GM18517 (cell line): ENCODE results near the gene OR2V1.
"Not testable (repeated sequence)": the region's sequence is repeated elsewhere in the genome, so short reads cannot be mapped to it uniquely, and the experiment has no call there.

Experiments
- ATAC-seq: cut with Tn5 transposase; IDR thresholded peaks from one replicate; pipeline ENCODE4 v1.9.1; 2021; ENCODE audit warnings: mild to moderate bottlenecking, moderate library complexity; ENCODE audit not compliant: unreplicated experiment

Gene OR2V1

GRCh38 chr5:181160152-181160754, 29.3 kb upstream of the OR2V1 start:
- ATAC-seq, result no peak

- peak; percentile 65 for ATAC-seq
These were observed 28.6 kb upstream of the OR2V1 start for GRCh38 chr5:181159286-181160151.

- ATAC-seq, result no peak
These were observed 27.9 kb upstream of the OR2V1 start for GRCh38 chr5:181158869-181159268.

GRCh38 chr5:181156758-181157157, 25.8 kb upstream of the OR2V1 start:
- ATAC-seq, result no peak

GRCh38 chr5:181153814-181154213, 22.8 kb upstream of the OR2V1 start:
- no peak for ATAC-seq

GRCh38 chr5:181152406-181152805, 21.4 kb upstream of the OR2V1 start:
- ATAC-seq, result no peak

- no peak for ATAC-seq
These were observed 20.2 kb upstream of the OR2V1 start for GRCh38 chr5:181151146-181151545.

- ATAC-seq, result no peak
These were observed 19.1 kb upstream of the OR2V1 start for GRCh38 chr5:181149806-181150733.

- no peak for ATAC-seq
These were observed 18.4 kb upstream of the OR2V1 start for GRCh38 chr5:181149355-181149754.

- not testable (repeated sequence) for ATAC-seq
These were observed 16.1 kb upstream of the OR2V1 start, which contains the start of gene OR2V2 for GRCh38 chr5:181146927-181147636. Gene OR2V2 (plus strand): TSS chr5:181147586. CDS start chr5:181154943, 7,357 bp downstream.

- no peak for ATAC-seq
These were observed 14.2 kb upstream of the OR2V1 start for GRCh38 chr5:181145133-181145532.

GRCh38 chr5:181142054-181142453, 11.1 kb upstream of the OR2V1 start:
- ATAC-seq, result no peak

GRCh38 chr5:181140766-181141165, 9.8 kb upstream of the OR2V1 start:
- no peak for ATAC-seq

GRCh38 chr5:181138258-181138657, 7.3 kb upstream of the OR2V1 start:
- ATAC-seq, result no peak

- no peak for ATAC-seq
These were observed 5.5 kb upstream of the OR2V1 start for GRCh38 chr5:181136361-181136955.

GRCh38 chr5:181134259-181134658, 3.3 kb upstream of the OR2V1 start:
- ATAC-seq, result no peak

GRCh38 chr5:181133610-181134231, 2.8 kb upstream of the OR2V1 start:
- no peak for ATAC-seq

GRCh38 chr5:181133083-181133482, 2.1 kb upstream of the OR2V1 start:
- ATAC-seq, result no peak

GRCh38 chr5:181131514-181131913, 545 bp upstream of the OR2V1 start:
- ATAC-seq, result no peak

GRCh38 chr5:181130081-181130480, 888 bp downstream of the OR2V1 start:
- not testable (repeated sequence) for ATAC-seq
